PC-9 (cell line): ENCODE results near the gene RIPOR2. TPM values are rescaled to one million over a fixed set of nuclear protein-coding genes. Genes with fewer than 3 reads are reported as not detected.

Experiments
- BruUV-seq: library from RNA; stranded (reverse); fragments of 400-500 nt; replicated peaks from 2 replicates; lab custom pipeline; 2021; lab: Mats Ljungman, UMichigan
- CTCF ChIA-PET: fragments of 300-600 bp; sonication (Branson Sonifier 250); formaldehyde crosslinking; loops from one replicate; lab custom pipeline; 2022; ENCODE audit warnings: antibody characterized with exemption; lab: Charles Lee
- POLR2A ChIA-PET: fragments of 300-600 bp; sonication (Branson Sonifier 250); formaldehyde crosslinking; loops from one replicate; lab custom pipeline; 2022; ENCODE audit warnings: antibody characterized with exemption; ENCODE audit not compliant: unreplicated experiment; lab: Charles Lee
- DNase-seq, 2 experiments: peaks; one replicate each; pipeline versions ENCODE4 v3.0.0 to v3.0.0-alpha.2; 2015 to 2022; ENCODE audit warnings: mixed read lengths in 1 of 2
- H2AFZ ChIP-seq: fragments of 200-600 bp; sonication (generic); 2 replicates; pipeline ENCODE4 v1.8.1; 2017; ENCODE audit warnings: antibody characterized with exemption
- H3F3A ChIP-seq: fragments of 200-600 bp; sonication (generic); 2 replicates; pipeline ENCODE4 v1.8.1; 2017; ENCODE audit warnings: antibody characterized with exemption, mild to moderate bottlenecking, low read depth; ENCODE audit not compliant: insufficient read depth
- H3K27ac ChIP-seq: fragments of 200-600 bp; sonication (generic); 2 replicates; pipeline ENCODE4 v1.6.1; 2016; ENCODE audit warnings: mixed run types
- H3K27me3 ChIP-seq: fragments of 200-600 bp; sonication (generic); 2 replicates; pipeline ENCODE4 v1.6.1; 2016; ENCODE audit warnings: low read depth, mixed run types; ENCODE audit not compliant: insufficient read depth
- H3K36me3 ChIP-seq: fragments of 200-600 bp; sonication (generic); 2 replicates; pipeline ENCODE4 v1.6.1; 2016; ENCODE audit warnings: low read depth, mixed run types
- H3K4me1 ChIP-seq: fragments of 200-600 bp; sonication (generic); replicated peaks from 2 replicates; pipeline ENCODE4 v1.6.1; 2016; ENCODE audit warnings: mixed run types; ENCODE audit not compliant: insufficient read depth
- H3K4me2 ChIP-seq: fragments of 200-600 bp; sonication (generic); 2 replicates; pipeline ENCODE4 v1.6.1; 2017; ENCODE audit warnings: mixed run types
- H3K4me3 ChIP-seq: fragments of 200-600 bp; sonication (generic); 2 replicates; pipeline ENCODE4 v1.6.1; 2016; ENCODE audit warnings: mixed run types
- H3K79me2 ChIP-seq: fragments of 200-600 bp; sonication (generic); 2 replicates; pipeline ENCODE4 v1.6.1; 2017; ENCODE audit warnings: low read depth, mixed run types
- H3K9me2 ChIP-seq: fragments of 200-600 bp; sonication (generic); 2 replicates; pipeline ENCODE4 v1.8.1; 2017; ENCODE audit warnings: mild to moderate bottlenecking; ENCODE audit not compliant: insufficient read depth
- H3K9me3 ChIP-seq: fragments of 200-600 bp; sonication (generic); 2 replicates; pipeline ENCODE4 v1.8.1; 2016; ENCODE audit warnings: low read depth; ENCODE audit not compliant: insufficient read depth
- H4K20me1 ChIP-seq: fragments of 200-600 bp; sonication (generic); 2 replicates; pipeline ENCODE4 v1.8.1; 2017; ENCODE audit not compliant: insufficient read depth
- EZH2 ChIP-seq: fragments of 200-600 bp; sonication (generic); IDR thresholded peaks from 2 replicates; pipeline ENCODE4 v1.8.0; 2017; ENCODE audit warnings: antibody characterized with exemption, low read depth
- intact Hi-C: fragments of 100-400 bp; cut with micrococcal nuclease; formaldehyde crosslinking; loops from one replicate; pipeline ENCODE4 v1.10.0; 2022; ENCODE audit not compliant: unreplicated experiment
- total RNA-seq: library from RNA; stranded (reverse); gene quantifications from 2 replicates; pipeline ENCODE4 v1.2.3, GENCODE V29; 2021
- TF ChIP-seq, protein P1 (sequence below): fragments of 200-600 bp; sonication (generic); conservative IDR thresholded peaks from 2 replicates; pipeline ENCODE4 v1.6.1; 2017; ENCODE audit warnings: mixed run types, antibody characterized with exemption, mild to moderate bottlenecking, moderate library complexity

The RIPOR2 gene
- total RNA-seq, 1 experiment from 2014 or later = 0.94 TPM

DNA sequence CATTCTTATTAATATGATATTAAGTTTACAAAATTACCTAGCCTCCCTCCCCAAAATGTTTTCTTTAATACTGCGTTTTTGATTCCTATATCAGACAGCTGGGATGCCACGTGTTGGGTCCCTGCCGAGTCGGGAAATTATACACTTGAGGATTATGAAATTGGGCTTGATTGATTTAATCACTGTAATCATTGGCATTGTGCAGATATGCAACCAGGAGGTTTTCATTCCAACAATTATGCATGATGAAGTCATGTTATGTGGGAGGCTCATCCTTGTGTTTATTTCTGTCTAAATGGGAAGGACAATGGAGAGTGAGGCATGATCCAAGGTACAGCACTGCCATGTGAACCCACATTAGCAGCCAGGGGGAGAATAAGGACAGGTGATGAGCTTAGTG, 30.6 kb upstream of the RIPOR2 start:
- H3K36me3 ChIP-seq = no peaks in the 10 kb centered on the region
- H3K9me3 ChIP-seq = no peaks in the 10 kb centered on the region
- H3K4me3 ChIP-seq = no peak overlapping the region
- intact Hi-C loops = no loop called here
- DNase-seq = no peak
- H3K9me2 ChIP-seq = no peaks in the 10 kb centered on the region
- H4K20me1 ChIP-seq = no peaks in the 10 kb centered on the region
- POLR2A ChIA-PET = interaction anchor here (0.6 kb wide), 1 partner anchor 18 kb away, joined by 5 read pairs; no protein-coding TSS in a partner anchor
- no peak overlapping the region for H2AFZ ChIP-seq
- no peaks in the 10 kb centered on the region for H3F3A ChIP-seq
- H3K4me2 ChIP-seq = no peak overlapping the region
- no peaks in the 10 kb centered on the region for H3K27me3 ChIP-seq
- BruUV-seq = no TSS peak
- no peak overlapping the region for H3K27ac ChIP-seq
- no peaks in the 10 kb centered on the region for H3K4me1 ChIP-seq
- no peaks in the 10 kb centered on the region for H3K79me2 ChIP-seq
- TF ChIP-seq, protein P1, sequence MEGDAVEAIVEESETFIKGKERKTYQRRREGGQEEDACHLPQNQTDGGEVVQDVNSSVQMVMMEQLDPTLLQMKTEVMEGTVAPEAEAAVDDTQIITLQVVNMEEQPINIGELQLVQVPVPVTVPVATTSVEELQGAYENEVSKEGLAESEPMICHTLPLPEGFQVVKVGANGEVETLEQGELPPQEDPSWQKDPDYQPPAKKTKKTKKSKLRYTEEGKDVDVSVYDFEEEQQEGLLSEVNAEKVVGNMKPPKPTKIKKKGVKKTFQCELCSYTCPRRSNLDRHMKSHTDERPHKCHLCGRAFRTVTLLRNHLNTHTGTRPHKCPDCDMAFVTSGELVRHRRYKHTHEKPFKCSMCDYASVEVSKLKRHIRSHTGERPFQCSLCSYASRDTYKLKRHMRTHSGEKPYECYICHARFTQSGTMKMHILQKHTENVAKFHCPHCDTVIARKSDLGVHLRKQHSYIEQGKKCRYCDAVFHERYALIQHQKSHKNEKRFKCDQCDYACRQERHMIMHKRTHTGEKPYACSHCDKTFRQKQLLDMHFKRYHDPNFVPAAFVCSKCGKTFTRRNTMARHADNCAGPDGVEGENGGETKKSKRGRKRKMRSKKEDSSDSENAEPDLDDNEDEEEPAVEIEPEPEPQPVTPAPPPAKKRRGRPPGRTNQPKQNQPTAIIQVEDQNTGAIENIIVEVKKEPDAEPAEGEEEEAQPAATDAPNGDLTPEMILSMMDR = no peak
- no peak for TF ChIP-seq EZH2
- CTCF ChIA-PET = no interaction called here

DNA sequence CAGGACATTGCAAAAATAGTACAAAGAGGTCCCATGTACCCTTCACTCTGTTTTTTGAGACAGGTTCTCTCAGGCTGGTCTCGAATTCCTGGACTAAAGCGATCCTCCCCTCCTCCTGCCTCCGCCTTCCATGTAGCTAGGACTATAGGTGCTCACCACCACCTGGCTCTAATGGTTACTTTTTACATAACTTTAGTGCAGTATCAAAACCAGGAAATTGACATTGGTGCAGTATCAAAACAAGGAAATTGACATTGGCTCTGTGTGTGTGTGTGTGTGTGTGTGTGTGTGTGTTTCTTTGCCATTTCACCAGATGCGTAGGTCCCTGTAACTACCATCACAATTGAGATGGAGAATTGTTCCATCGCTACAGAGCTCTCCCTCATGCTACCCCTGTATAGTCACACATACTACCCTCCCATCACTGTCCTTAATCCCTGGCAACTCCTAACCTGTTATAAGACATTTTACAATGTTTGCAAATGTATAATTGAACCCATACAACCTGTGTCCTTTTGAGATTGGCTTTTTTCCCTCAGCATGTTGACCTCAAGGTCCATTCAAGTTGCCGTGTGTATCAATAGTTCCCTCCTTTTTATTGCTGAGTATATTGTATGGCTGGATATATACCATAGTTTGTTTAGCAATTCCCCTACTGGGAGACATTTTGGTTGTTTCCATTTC, 28.3 kb upstream of the RIPOR2 start:
- BruUV-seq = no TSS peak
- intact Hi-C loops = no loop called here
- ChIA-PET CTCF (interaction anchor here (0.6 kb wide), 1 partner anchor 87 kb away, joined by 3 read pairs; no protein-coding TSS in a partner anchor), POLR2A (no interaction called here)
- Histone ChIP-seq H3K79me2 (no peaks in the 10 kb centered on the region), H3K27me3 (no peaks in the 10 kb centered on the region), H4K20me1 (no peaks in the 10 kb centered on the region), H3K4me2 (no peak overlapping the region), H3K4me3 (no peak overlapping the region), H3K9me3 (no peaks in the 10 kb centered on the region), H3F3A (no peaks in the 10 kb centered on the region), H3K36me3 (no peaks in the 10 kb centered on the region), H2AFZ (no peak overlapping the region), H3K27ac (no peak overlapping the region), H3K9me2 (no peaks in the 10 kb centered on the region), H3K4me1 (no peaks in the 10 kb centered on the region)
- no peak for DNase-seq
- no peak for TF ChIP-seq EZH2
- TF ChIP-seq, protein P1 = no peak

DNA sequence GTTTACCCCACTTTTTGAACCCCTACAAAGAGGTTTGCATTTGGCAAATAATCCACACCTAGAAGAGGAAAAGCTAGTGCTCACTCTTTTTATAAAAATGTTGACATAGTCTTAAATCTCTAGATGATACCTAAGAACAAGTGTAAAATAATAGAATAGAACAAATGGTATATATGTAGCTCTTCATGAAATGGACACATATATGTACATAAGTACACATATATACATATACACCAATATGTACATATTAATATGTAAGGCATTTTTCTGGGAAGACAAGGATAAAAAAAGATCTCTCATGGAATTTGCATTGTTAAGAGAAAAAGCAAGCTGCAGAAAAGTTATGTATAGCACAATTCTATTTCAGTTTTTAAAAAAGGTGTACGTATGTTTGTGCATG, 27.6 kb upstream of the RIPOR2 start:
- no peak for TF ChIP-seq EZH2
- H3K79me2 ChIP-seq = no peaks in the 10 kb centered on the region
- no peak overlapping the region for H3K4me3 ChIP-seq
- ChIA-PET CTCF (interaction anchor here (0.6 kb wide), 1 partner anchor 86 kb away, joined by 3 read pairs; no protein-coding TSS in a partner anchor), POLR2A (no interaction called here)
- H3K36me3 ChIP-seq = no peaks in the 10 kb centered on the region
- H4K20me1 ChIP-seq = no peaks in the 10 kb centered on the region
- H3K27me3 ChIP-seq = no peaks in the 10 kb centered on the region
- DNase-seq = no peak
- no peaks in the 10 kb centered on the region for H3K4me1 ChIP-seq
- H3K9me2 ChIP-seq = no peaks in the 10 kb centered on the region
- no peaks in the 10 kb centered on the region for H3F3A ChIP-seq
- intact Hi-C loops = no loop called here
- no peak overlapping the region for H3K4me2 ChIP-seq
- H3K27ac ChIP-seq = no peak overlapping the region
- no TSS peak for BruUV-seq
- no peak overlapping the region for H2AFZ ChIP-seq
- H3K9me3 ChIP-seq = no peaks in the 10 kb centered on the region
